Uterus (tissue), 4 donors: ENCODE measurements around the gene ERMARD. TPM values are rescaled to one million over a fixed set of nuclear protein-coding genes. Genes with fewer than 3 reads are reported as not detected.

ENCODE experiments used
- DNase-seq, 2 donors: peaks; one replicate each; pipeline ENCODE4 v3.0.0-alpha.2; 2019 to 2020
- H3K27ac ChIP-seq, 2 donors: fragments of 200-600 bp; sonication (generic); 1 replicate in 1 of 2; 2 replicates in 1 of 2; pipeline ENCODE4 v1.5.1; 2016 to 2018
- H3K27me3 ChIP-seq, 2 donors: fragments of 200-600 bp; sonication (generic); one replicate each; pipeline ENCODE4 v1.5.1; 2018 to 2019; ENCODE audit warnings: control low read depth in 1 of 2
- H3K36me3 ChIP-seq, 2 donors: fragments of 200-600 bp; sonication (generic); one replicate each; pipeline ENCODE4 v1.5.1; 2019; ENCODE audit warnings: control low read depth in 1 of 2
- H3K4me1 ChIP-seq, 2 donors: fragments of 200-600 bp; sonication (generic); one replicate each; pipeline ENCODE4 v1.5.1; 2018 to 2019; ENCODE audit warnings: control low read depth in 1 of 2
- H3K4me3 ChIP-seq, 2 donors: fragments of 200-600 bp; sonication (generic); 1 replicate in 1 of 2; 2 replicates in 1 of 2; pipeline ENCODE4 v1.5.1; 2018 to 2019; ENCODE audit warnings: mild to moderate bottlenecking in 1 of 2
- H3K9me3 ChIP-seq, 2 donors: fragments of 200-600 bp; sonication (generic); one replicate each; pipeline ENCODE4 v1.5.1; 2019; ENCODE audit warnings: control low read depth in 1 of 2
- CTCF ChIP-seq, 4 experiments: fragments of 200-600 bp in 2 of 4; fragments of 450-650 bp in 2 of 4; sonication (generic) in 2 of 4; IDR thresholded peaks; one replicate each; pipeline ENCODE4 v1.5.1; 2016 to 2019; ENCODE audit warnings: antibody characterized with exemption in 4 of 4, mild to moderate bottlenecking in 2 of 4, moderate library complexity in 1 of 4
- POLR2A ChIP-seq, 2 donors: fragments of 450-650 bp; IDR thresholded peaks; one replicate each; pipeline ENCODE4 v1.6.1; 2016; ENCODE audit warnings: antibody characterized with exemption in 2 of 2, mild to moderate bottlenecking in 1 of 2, moderate library complexity in 1 of 2
- intact Hi-C: fragments of 100-400 bp; cut with DNase I; formaldehyde crosslinking; loops from one replicate; pipeline ENCODE4 v1.15.1; 2023; ENCODE audit warnings: low total_unique reads
- total RNA-seq, 4 donors: library from RNA; depleted of rRNA in 3 of 4; stranded (reverse); fragments of >200 nt in 3 of 4; gene quantifications; one replicate each; pipeline versions ENCODE4 v1.1.0 to v1.2.4, GENCODE V29; 2014 to 2023
- donor health status: DM: yes; HTN: yes; CAD: no.

The ERMARD gene
- total RNA-seq, 4 donors from 2014 or later: 13.5 to 37.1 (median 28.6) TPM

- Histone ChIP-seq H3K27ac (no peak overlapping the region), H3K4me1 (no peaks in the 10 kb centered on the region), H3K27me3 (no peaks in the 10 kb centered on the region), H3K4me3 (no peak overlapping the region), H3K36me3 (no peaks in the 10 kb centered on the region), H3K9me3 (no peaks in the 10 kb centered on the region)
- no peak for DNase-seq
- intact Hi-C loops: no loop called here
- TF ChIP-seq CTCF (IDR thresholded peaks at IDR 0.05) (no peak), POLR2A (IDR thresholded peaks at IDR 0.05) (no peak)
Observed at GRCh38 chr6:169801396-169802160, 50.2 kb downstream of the ERMARD start.

- no peak for TF ChIP-seq CTCF (IDR thresholded peaks at IDR 0.05)
- TF ChIP-seq POLR2A (IDR thresholded peaks at IDR 0.05): no peak
- Histone ChIP-seq H3K4me3 (no peak overlapping the region), H3K27ac (no peak overlapping the region), H3K36me3 (no peaks in the 10 kb centered on the region), H3K4me1 (no peaks in the 10 kb centered on the region), H3K9me3 (no peaks in the 10 kb centered on the region), H3K27me3 (no peaks in the 10 kb centered on the region)
- no peak for DNase-seq
- intact Hi-C loops: no loop called here
Observed at GRCh38 chr6:169802790-169803189, 51.4 kb downstream of the ERMARD start.

DNA sequence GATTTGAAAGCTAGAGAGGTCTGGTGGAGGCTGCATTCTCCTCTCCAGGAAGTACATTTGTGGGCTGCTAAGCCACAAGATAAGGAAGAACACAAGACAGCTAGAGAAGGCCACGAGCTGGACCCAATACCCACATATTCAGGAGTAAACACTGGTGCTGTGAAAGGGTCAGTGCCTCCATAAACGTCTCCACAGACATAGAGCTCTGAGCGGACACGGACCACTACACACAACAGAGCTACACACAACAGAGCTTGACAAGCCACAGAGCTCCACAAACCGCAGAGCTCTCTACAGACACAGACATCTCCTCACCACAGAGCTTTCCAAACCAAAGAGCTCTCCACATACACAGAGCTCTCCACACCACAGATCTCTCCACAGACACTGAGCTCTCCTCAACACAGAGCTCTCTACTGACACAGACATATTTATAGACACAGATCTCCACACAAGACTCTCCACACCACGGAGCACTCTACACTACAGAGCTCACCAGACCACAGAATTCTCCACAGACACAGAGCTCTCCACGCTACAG lies 51.9 kb downstream of the ERMARD start:
- TF ChIP-seq POLR2A (IDR thresholded peaks at IDR 0.05): no peak
- no peak for TF ChIP-seq CTCF (IDR thresholded peaks at IDR 0.05)
- intact Hi-C loops: no loop called here
- Histone ChIP-seq H3K4me1 (no peaks in the 10 kb centered on the region), H3K27ac (no peak overlapping the region), H3K27me3 (no peaks in the 10 kb centered on the region), H3K36me3 (no peaks in the 10 kb centered on the region), H3K9me3 (no peaks in the 10 kb centered on the region), H3K4me3 (no peak overlapping the region)
- DNase-seq: no peak

DNA sequence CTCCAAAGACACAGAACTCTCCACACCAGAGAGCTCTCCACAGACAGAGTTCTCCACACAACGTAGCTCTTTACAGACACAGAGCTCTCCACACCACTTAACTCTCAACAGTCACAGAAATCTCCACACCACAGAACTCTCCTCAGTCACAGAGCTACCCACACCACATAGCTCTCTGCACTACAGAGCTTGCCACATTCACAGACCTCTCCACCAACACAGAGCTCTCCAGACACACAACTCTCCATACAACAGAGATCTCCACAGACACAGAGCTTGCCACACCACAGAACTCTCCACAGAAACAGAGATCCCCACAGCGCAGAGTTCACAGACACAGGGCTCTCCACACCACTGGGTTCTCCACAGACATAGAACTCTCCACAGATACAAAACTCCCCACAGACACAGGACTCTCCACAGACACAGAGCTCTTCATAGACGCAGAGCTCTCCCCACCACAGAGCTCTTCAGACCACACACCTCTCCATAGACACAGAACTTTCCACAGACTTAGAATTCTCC lies 52.5 kb downstream of the ERMARD start:
- no peak for DNase-seq
- no peaks in the 10 kb centered on the region for H3K36me3 ChIP-seq
- TF ChIP-seq CTCF (IDR thresholded peaks at IDR 0.05) (no peak), POLR2A (IDR thresholded peaks at IDR 0.05) (no peak)
- no peaks in the 10 kb centered on the region for H3K9me3 ChIP-seq
- no peaks in the 10 kb centered on the region for H3K27me3 ChIP-seq
- no peak overlapping the region for H3K27ac ChIP-seq
- intact Hi-C loops: no loop called here
- no peak overlapping the region for H3K4me3 ChIP-seq
- H3K4me1 ChIP-seq: no peaks in the 10 kb centered on the region

DNA sequence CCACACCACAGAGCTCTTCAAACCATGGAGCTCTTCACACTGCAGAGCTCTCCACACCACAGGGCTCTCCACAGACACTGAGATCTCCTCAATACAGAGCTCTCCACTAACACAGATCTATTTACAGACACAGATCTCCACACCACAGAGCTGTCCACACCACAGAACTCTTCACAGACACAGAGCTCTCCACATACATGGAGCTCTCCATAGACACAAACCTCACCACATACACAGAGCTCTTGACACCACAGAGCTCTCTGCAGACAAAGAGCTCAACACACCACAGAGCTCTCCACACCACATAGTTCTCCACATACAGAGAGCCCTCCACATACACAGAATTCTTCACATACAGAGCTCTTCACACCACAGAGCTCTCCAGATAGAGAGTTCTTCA lies 53.0 kb downstream of the ERMARD start:
- DNase-seq: no peak
- TF ChIP-seq POLR2A (IDR thresholded peaks at IDR 0.05) (no peak), CTCF (IDR thresholded peaks at IDR 0.05) (no peak)
- H3K4me3 ChIP-seq: no peak overlapping the region
- intact Hi-C loops: no loop called here
- H3K27me3 ChIP-seq: no peaks in the 10 kb centered on the region
- no peaks in the 10 kb centered on the region for H3K36me3 ChIP-seq
- no peak overlapping the region for H3K27ac ChIP-seq
- no peaks in the 10 kb centered on the region for H3K9me3 ChIP-seq
- H3K4me1 ChIP-seq: no peaks in the 10 kb centered on the region
